Measurements from ENCODE around the gene TMEM45A.
"Not testable (repeated sequence)": the region's sequence is repeated elsewhere in the genome, so short reads cannot be mapped to it uniquely, and the experiment has no call there.

Gene TMEM45A

DNA sequence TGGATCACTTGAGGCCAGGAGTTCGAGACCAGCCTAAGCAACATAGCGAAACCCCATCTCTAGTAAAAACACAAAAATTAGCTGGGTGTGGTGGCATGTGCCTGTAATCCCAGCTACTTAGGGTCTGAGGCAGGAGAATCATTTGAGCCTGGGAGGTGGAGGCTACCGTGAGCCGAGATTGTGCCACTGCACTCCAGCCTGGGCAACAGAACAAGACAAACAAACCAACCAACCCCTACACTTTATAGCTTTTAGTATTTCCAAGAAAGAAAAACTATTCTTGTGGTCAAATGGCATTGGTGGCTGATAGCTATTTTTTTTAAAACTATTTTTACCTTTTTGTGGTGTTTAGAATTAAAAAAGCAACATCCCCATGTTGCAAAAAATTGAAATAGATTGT, 7.2 kb downstream of the TMEM45A start:
- no peak overlapping the region for H3K4me2 ChIP-seq (ENCODE audit: low read length)
- no peaks in the 10 kb centered on the region for H3K4me1 ChIP-seq
- H3K36me3 ChIP-seq (ENCODE audit: control insufficient read depth, insufficient read depth, low read length), result no peaks in the 10 kb centered on the region
- H3K27ac ChIP-seq, result no peak overlapping the region
- H2AFZ ChIP-seq, result no peak overlapping the region
- TF ChIP-seq, protein P1, sequence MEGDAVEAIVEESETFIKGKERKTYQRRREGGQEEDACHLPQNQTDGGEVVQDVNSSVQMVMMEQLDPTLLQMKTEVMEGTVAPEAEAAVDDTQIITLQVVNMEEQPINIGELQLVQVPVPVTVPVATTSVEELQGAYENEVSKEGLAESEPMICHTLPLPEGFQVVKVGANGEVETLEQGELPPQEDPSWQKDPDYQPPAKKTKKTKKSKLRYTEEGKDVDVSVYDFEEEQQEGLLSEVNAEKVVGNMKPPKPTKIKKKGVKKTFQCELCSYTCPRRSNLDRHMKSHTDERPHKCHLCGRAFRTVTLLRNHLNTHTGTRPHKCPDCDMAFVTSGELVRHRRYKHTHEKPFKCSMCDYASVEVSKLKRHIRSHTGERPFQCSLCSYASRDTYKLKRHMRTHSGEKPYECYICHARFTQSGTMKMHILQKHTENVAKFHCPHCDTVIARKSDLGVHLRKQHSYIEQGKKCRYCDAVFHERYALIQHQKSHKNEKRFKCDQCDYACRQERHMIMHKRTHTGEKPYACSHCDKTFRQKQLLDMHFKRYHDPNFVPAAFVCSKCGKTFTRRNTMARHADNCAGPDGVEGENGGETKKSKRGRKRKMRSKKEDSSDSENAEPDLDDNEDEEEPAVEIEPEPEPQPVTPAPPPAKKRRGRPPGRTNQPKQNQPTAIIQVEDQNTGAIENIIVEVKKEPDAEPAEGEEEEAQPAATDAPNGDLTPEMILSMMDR (IDR thresholded peaks at IDR 0.05), result no peak
- H3K4me3 ChIP-seq (ENCODE audit: low read depth, low read length), result no peak overlapping the region
- H3K27me3 ChIP-seq (ENCODE audit: control insufficient read depth, insufficient read depth, low read length), result no peaks in the 10 kb centered on the region
- H3K9ac ChIP-seq, result no peak overlapping the region
- no peaks in the 10 kb centered on the region for H3K9me3 ChIP-seq (ENCODE audit: control insufficient read depth, low read length)
- H3K79me2 ChIP-seq, result no peaks in the 10 kb centered on the region

GRCh38 chr3:100500320-100500880, 8.0 kb downstream of the TMEM45A start:
- no peaks in the 10 kb centered on the region for H3K36me3 ChIP-seq (ENCODE audit: control insufficient read depth, insufficient read depth, low read length)
- H3K9me3 ChIP-seq (ENCODE audit: control insufficient read depth, low read length), result no peaks in the 10 kb centered on the region
- no peak overlapping the region for H3K27ac ChIP-seq
- H3K4me2 ChIP-seq (ENCODE audit: low read length), result no peak overlapping the region
- TF ChIP-seq, protein P1 (IDR thresholded peaks at IDR 0.05), result no peak
- no peak overlapping the region for H2AFZ ChIP-seq
- H3K4me3 ChIP-seq (ENCODE audit: low read depth, low read length), result no peak overlapping the region
- no peaks in the 10 kb centered on the region for H3K27me3 ChIP-seq (ENCODE audit: control insufficient read depth, insufficient read depth, low read length)
- H3K79me2 ChIP-seq, result no peaks in the 10 kb centered on the region
- H3K4me1 ChIP-seq, result no peaks in the 10 kb centered on the region
- no peak overlapping the region for H3K9ac ChIP-seq

- Histone ChIP-seq H3K27ac (no peak overlapping the region), H3K9ac (no peak overlapping the region), H3K79me2 (peaks cover 2% of the 10 kb centered on the region), H3K4me3 (ENCODE audit: low read depth, low read length) (no peak overlapping the region), H3K36me3 (ENCODE audit: control insufficient read depth, insufficient read depth, low read length) (no peaks in the 10 kb centered on the region), H3K9me3 (ENCODE audit: control insufficient read depth, low read length) (no peaks in the 10 kb centered on the region), H3K4me1 (no peaks in the 10 kb centered on the region), H3K27me3 (ENCODE audit: control insufficient read depth, insufficient read depth, low read length) (no peaks in the 10 kb centered on the region), H2AFZ (no peak overlapping the region), H3K4me2 (ENCODE audit: low read length) (no peak overlapping the region)
- TF ChIP-seq, protein P1 (IDR thresholded peaks at IDR 0.05), result no peak
Observed at GRCh38 chr3:100503448-100503847, 11.0 kb downstream of the TMEM45A start.

- no peak overlapping the region for H3K4me2 ChIP-seq (ENCODE audit: low read length)
- H3K27ac ChIP-seq, result no peak overlapping the region
- peaks cover 2% of the 10 kb centered on the region for H3K79me2 ChIP-seq
- H3K4me3 ChIP-seq (ENCODE audit: low read depth, low read length), result no peak overlapping the region
- no peaks in the 10 kb centered on the region for H3K4me1 ChIP-seq
- H3K9ac ChIP-seq, result no peak overlapping the region
- H3K9me3 ChIP-seq (ENCODE audit: control insufficient read depth, low read length), result no peaks in the 10 kb centered on the region
- H3K36me3 ChIP-seq (ENCODE audit: control insufficient read depth, insufficient read depth, low read length), result no peaks in the 10 kb centered on the region
- H3K27me3 ChIP-seq (ENCODE audit: control insufficient read depth, insufficient read depth, low read length), result no peaks in the 10 kb centered on the region
- H2AFZ ChIP-seq, result no peak overlapping the region
- TF ChIP-seq, protein P1 (IDR thresholded peaks at IDR 0.05), result no peak
Observed at GRCh38 chr3:100506355-100506754, 13.9 kb downstream of the TMEM45A start.

- H3K4me1 ChIP-seq, H3K79me2 ChIP-seq: not testable (repeated sequence)
Observed at GRCh38 chr3:100509818-100510217, 17.4 kb downstream of the TMEM45A start.

More at GRCh38 chr3:100509818-100510217, 17.4 kb downstream of the TMEM45A start:
- H3K9ac ChIP-seq; H3K27ac ChIP-seq; H3K9me3 ChIP-seq (ENCODE audit: control insufficient read depth, low read length); H2AFZ ChIP-seq; H3K36me3 ChIP-seq (ENCODE audit: control insufficient read depth, insufficient read depth, low read length); H3K4me2 ChIP-seq (ENCODE audit: low read length); H3K4me3 ChIP-seq (ENCODE audit: low read depth, low read length); H3K27me3 ChIP-seq (ENCODE audit: control insufficient read depth, insufficient read depth, low read length): not testable (repeated sequence)

All from parathyroid adenoma (tissue), 2 donors.